Esophagus muscularis mucosa (tissue), 4 donors: ENCODE data around the gene PLCZ1. TPM values are rescaled to one million over a fixed set of nuclear protein-coding genes. Genes with fewer than 3 reads are reported as not detected.
A peak's percentile ranks its signal among the peaks of the same experiment; 100 is the strongest.
"Not testable (repeated sequence)": the region's sequence is repeated elsewhere in the genome, so short reads cannot be mapped to it uniquely, and the experiment has no call there.

Experiments
- DNase-seq: peaks from one replicate; pipeline ENCODE4 v3.0.0-alpha.2; 2017; ENCODE audit errors: extremely low spot score
- H3K27ac ChIP-seq, 4 donors: fragments of 200-600 bp; sonication (generic); replicated peaks in 1 of 4; 1 replicate in 3 of 4; 2 replicates in 1 of 4; pipeline ENCODE4 v1.5.1; 2016 to 2019; ENCODE audit warnings: mild to moderate bottlenecking in 1 of 4
- H3K27me3 ChIP-seq, 4 donors: fragments of 200-600 bp; sonication (generic); one replicate each; pipeline versions ENCODE4 v1.5.1 to v1.6.0; 2016 to 2019
- H3K36me3 ChIP-seq, 4 donors: fragments of 200-600 bp; sonication (generic); one replicate each; pipeline ENCODE4 v1.5.1; 2016 to 2019
- H3K4me1 ChIP-seq, 4 donors: fragments of 200-600 bp; sonication (generic); one replicate each; pipeline ENCODE4 v1.5.1; 2016 to 2019
- H3K4me3 ChIP-seq, 4 donors: fragments of 200-600 bp; sonication (generic); 1 replicate in 2 of 4; 2 replicates in 2 of 4; pipeline ENCODE4 v1.5.1; 2016 to 2019; ENCODE audit warnings: mild to moderate bottlenecking in 4 of 4, moderate library complexity in 1 of 4
- H3K9me3 ChIP-seq, 4 donors: fragments of 200-600 bp; sonication (generic); 1 replicate in 3 of 4; 2 replicates in 1 of 4; pipeline ENCODE4 v1.5.1; 2016 to 2019
- EP300 ChIP-seq: sonication (generic); formaldehyde crosslinking; IDR thresholded peaks from one replicate; pipeline ENCODE4 v1.6.1; 2017; ENCODE audit warnings: antibody characterized with exemption
- POLR2A ChIP-seq: fragments of 450-650 bp; IDR thresholded peaks from one replicate; pipeline ENCODE4 v1.6.1; 2017; ENCODE audit warnings: antibody characterized with exemption, moderate library complexity, mild to moderate bottlenecking, low read depth
- POLR2AphosphoS5 ChIP-seq, 2 donors: sonication (generic); formaldehyde crosslinking; IDR thresholded peaks; one replicate each; pipeline ENCODE4 v1.6.1; 2017; ENCODE audit warnings: antibody characterized with exemption in 2 of 2
- WGBS: methylation state at CpG from one replicate; pipeline ENCODE4 v1.1.5; 2018; 5-methylcytosine and 5-hydroxymethylcytosine counted together
- intact Hi-C: fragments of 100-400 bp; cut with DNase I; formaldehyde crosslinking; loops from one replicate; pipeline ENCODE4 v1.15.1; 2023
- total RNA-seq, 4 donors: library from RNA; depleted of rRNA; stranded (reverse); fragments of >200 nt; gene quantifications; one replicate each; pipeline versions ENCODE4 v1.1.0 to v1.2.1, GENCODE V29; 2016
- TF ChIP-seq, protein P1 (sequence below), 3 experiments: fragments of 200-600 bp in 2 of 3; fragments of 450-650 bp in 1 of 3; sonication (generic) in 2 of 3; IDR thresholded peaks; one replicate each; pipeline ENCODE4 v1.5.1; 2017 to 2019; ENCODE audit warnings: antibody characterized with exemption in 3 of 3, mild to moderate bottlenecking in 2 of 3, moderate library complexity in 1 of 3

PLCZ1 gene, protein sequence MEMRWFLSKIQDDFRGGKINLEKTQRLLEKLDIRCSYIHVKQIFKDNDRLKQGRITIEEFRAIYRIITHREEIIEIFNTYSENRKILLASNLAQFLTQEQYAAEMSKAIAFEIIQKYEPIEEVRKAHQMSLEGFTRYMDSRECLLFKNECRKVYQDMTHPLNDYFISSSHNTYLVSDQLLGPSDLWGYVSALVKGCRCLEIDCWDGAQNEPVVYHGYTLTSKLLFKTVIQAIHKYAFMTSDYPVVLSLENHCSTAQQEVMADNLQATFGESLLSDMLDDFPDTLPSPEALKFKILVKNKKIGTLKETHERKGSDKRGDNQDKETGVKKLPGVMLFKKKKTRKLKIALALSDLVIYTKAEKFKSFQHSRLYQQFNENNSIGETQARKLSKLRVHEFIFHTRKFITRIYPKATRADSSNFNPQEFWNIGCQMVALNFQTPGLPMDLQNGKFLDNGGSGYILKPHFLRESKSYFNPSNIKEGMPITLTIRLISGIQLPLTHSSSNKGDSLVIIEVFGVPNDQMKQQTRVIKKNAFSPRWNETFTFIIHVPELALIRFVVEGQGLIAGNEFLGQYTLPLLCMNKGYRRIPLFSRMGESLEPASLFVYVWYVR
- under 1 TPM in 1 of 4 donors, not detected in 3; 0.83 TPM for total RNA-seq

DNA sequence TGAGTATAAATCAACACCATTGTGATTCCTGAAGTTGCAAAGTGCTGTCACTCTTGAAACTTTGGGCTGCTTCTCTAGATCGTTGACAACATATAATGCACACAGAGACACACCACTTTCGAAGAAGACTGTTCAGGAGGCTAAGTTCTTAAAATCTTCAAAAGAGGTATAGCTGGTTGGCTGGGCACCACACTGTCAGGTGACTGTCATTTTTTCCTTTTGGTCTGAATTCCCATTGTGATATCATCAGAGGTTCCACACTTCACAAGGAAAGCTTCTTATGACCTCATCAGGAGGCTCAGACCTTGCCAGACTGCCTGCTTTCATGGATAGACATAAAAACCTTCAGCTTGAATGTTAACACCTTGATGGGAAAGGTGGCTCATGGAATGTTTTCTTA lies at the start of gene PLCZ1, which contains the start of gene CAPZA3:
TSS of gene PLCZ1 (minus strand) at position 194 of the 400 bp plus-strand sequence. CDS start 641 bp downstream, outside the sequence.
TSS of gene CAPZA3 (plus strand) at position 301 of the 400 bp plus-strand sequence. CDS start 150 bp downstream, outside the sequence.
- no peak for DNase-seq
- Histone ChIP-seq H3K4me3 (no peak within 1 kb of the TSS), H3K9me3 (peaks cover 0 to 13% (median 4%) of the 10 kb centered on the region in 4 donors), H3K4me1 (no peaks in the 10 kb centered on the region), H3K27ac (no peak within 1 kb of the TSS), H3K36me3 (no peaks in the 10 kb centered on the region), H3K27me3 (no peaks in the 10 kb centered on the region)
- intact Hi-C loops = no loop called here
- WGBS = 84% methylated on average over 2 of the region's 2 CpGs
- TF ChIP-seq EP300 (no peak), POLR2AphosphoS5 (IDR thresholded peaks at IDR 0.05) (no peak), POLR2A (no peak)
- TF ChIP-seq, protein P1, sequence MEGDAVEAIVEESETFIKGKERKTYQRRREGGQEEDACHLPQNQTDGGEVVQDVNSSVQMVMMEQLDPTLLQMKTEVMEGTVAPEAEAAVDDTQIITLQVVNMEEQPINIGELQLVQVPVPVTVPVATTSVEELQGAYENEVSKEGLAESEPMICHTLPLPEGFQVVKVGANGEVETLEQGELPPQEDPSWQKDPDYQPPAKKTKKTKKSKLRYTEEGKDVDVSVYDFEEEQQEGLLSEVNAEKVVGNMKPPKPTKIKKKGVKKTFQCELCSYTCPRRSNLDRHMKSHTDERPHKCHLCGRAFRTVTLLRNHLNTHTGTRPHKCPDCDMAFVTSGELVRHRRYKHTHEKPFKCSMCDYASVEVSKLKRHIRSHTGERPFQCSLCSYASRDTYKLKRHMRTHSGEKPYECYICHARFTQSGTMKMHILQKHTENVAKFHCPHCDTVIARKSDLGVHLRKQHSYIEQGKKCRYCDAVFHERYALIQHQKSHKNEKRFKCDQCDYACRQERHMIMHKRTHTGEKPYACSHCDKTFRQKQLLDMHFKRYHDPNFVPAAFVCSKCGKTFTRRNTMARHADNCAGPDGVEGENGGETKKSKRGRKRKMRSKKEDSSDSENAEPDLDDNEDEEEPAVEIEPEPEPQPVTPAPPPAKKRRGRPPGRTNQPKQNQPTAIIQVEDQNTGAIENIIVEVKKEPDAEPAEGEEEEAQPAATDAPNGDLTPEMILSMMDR (IDR thresholded peaks at IDR 0.05) = no peak

- H3K4me3 ChIP-seq, intact Hi-C loops, H3K27me3 ChIP-seq, DNase-seq, H3K27ac ChIP-seq, H3K4me1 ChIP-seq, H3K36me3 ChIP-seq, H3K9me3 ChIP-seq: not testable (repeated sequence)
- WGBS = 97% methylated on average over 8 of the region's 8 CpGs
Measured at GRCh38 chr12:18785465-18785864, 47.7 kb upstream of the PLCZ1 start.

- no peak for DNase-seq
- 64% methylated on average over 2 of the region's 2 CpGs for WGBS
- Histone ChIP-seq H3K36me3 (no peaks in the 10 kb centered on the region), H3K9me3 (peaks cover 0 to 8% (median 1%) of the 10 kb centered on the region in 4 donors), H3K27me3 (no peaks in the 10 kb centered on the region), H3K4me1 (no peaks in the 10 kb centered on the region), H3K4me3 (no peak overlapping the region), H3K27ac (no peak overlapping the region)
- intact Hi-C loops = no loop called here
- TF ChIP-seq POLR2AphosphoS5 (IDR thresholded peaks at IDR 0.05) = no peak
Measured at GRCh38 chr12:18782827-18783226, 45.0 kb upstream of the PLCZ1 start.

DNA sequence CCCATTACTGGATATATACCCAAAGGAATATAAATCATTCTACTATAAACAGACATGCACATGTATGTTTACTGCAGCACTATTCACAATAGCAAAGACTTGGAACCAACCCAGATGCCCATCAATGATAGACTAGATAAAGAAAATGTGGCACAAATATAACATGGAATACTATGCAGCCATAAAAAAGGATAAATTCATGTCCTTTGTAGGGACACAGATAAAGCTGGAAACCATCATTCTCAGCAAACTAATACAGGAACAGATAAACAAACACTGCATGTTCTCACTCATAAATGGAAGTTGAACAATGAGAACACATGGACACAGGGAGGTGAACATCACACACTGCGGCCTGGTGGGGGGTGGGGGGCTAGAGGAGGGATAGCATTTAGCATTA lies 28.7 kb upstream of the PLCZ1 start:
- DNase-seq, H3K9me3 ChIP-seq, H3K4me1 ChIP-seq, H3K27ac ChIP-seq, intact Hi-C loops, H3K36me3 ChIP-seq, H3K27me3 ChIP-seq, H3K4me3 ChIP-seq: not testable (repeated sequence)
- 81% methylated on average over 1 of the region's 1 CpG for WGBS

DNA sequence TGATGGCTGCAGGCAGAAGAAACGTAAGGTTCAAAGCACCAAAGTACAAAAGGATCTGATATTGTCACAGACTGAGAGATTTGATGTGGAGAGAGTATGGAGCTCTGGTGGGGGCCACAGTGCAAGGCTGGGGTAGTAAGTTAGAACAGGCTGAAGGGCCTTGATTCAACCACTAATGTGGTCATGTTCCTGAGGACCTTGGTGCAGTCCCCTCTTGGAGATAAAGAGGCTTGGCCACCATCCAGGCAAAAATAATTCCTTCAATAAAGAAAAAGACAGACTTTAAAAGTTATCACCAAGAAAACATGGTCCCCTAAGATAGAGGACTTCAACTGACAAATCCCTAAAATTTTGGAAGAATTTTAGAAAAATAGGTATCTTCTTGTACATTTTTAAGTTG lies 17.5 kb upstream of the PLCZ1 start:
- DNase-seq = no peak
- intact Hi-C loops = no loop called here
- no peaks in the 10 kb centered on the region for H3K36me3 ChIP-seq
- H3K4me3 ChIP-seq = no peak overlapping the region
- no peaks in the 10 kb centered on the region for H3K9me3 ChIP-seq
- TF ChIP-seq POLR2AphosphoS5 (IDR thresholded peaks at IDR 0.05) = no peak
- TF ChIP-seq, protein P1 (IDR thresholded peaks at IDR 0.05) = no peak
- no peak for TF ChIP-seq POLR2A
- no peak for TF ChIP-seq EP300
- no peak overlapping the region for H3K27ac ChIP-seq
- WGBS = 80% methylated on average over 1 of the region's 1 CpG
- peaks cover 16 to 32% (median 29%) of the 10 kb centered on the region in 4 donors for H3K4me1 ChIP-seq
- no peaks in the 10 kb centered on the region for H3K27me3 ChIP-seq

DNA sequence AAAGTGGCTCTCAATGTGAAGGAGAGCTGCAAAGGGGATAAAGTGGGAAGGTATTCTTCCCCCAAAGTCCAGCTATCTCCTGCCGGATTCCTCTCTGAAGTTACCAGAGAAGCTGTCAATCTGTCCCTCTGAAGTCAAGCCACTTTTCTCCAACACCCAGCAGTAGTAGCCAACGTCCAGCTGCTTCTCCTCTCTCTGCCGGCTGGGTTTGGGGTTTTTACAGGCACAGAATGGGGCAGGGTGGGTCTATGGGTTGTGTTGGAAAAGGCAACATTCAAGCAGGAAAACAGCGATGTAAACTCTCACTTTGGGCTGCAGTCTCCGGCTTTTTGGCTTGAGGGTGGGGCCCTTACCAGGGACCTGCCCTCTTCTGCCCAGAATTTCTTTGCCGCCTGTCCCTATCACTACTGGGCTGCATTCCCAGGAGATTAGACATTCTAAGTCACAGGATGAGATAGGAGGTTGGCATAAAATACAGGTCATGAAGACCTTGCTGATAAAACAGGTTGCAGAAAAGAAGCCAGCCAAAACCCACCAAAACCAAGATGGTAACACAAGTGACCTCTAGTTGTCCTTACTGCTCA lies 16.4 kb upstream of the PLCZ1 start:
- no peak for TF ChIP-seq POLR2AphosphoS5 (IDR thresholded peaks at IDR 0.05)
- TF ChIP-seq EP300 = no peak
- TF ChIP-seq POLR2A = no peak
- TF ChIP-seq, protein P1 (IDR thresholded peaks at IDR 0.05) = no peak
- Histone ChIP-seq H3K27ac (no peak overlapping the region), H3K9me3 (no peaks in the 10 kb centered on the region), H3K4me3 (peak overlapping the region; percentile 34 to 49 (median 39)), H3K27me3 (no peaks in the 10 kb centered on the region), H3K36me3 (no peaks in the 10 kb centered on the region), H3K4me1 (peaks cover 24 to 39% (median 29%) of the 10 kb centered on the region in 4 donors)
- intact Hi-C loops = no loop called here
- 72% methylated on average over 6 of the region's 6 CpGs for WGBS
- DNase-seq = no peak
